Activated CD4-positive, alpha-beta T cell treated with anti-CD3 and anti-CD28 coated beads, Interleukin-2, amount 50 U/mL, for 4 hours (primary cell): Measurements from ENCODE around the gene ENOPH1.
"Not testable (repeated sequence)": the region's sequence is repeated elsewhere in the genome, so short reads cannot be mapped to it uniquely, and the experiment has no call there.

Experiments
- DNase-seq, 2 experiments: peaks; one replicate each; pipeline ENCODE4 v3.0.0-alpha.2; 2020

ENOPH1 gene

GRCh38 chr4:82428969-82429727 is 1.2 kb upstream of the ENOPH1 start:
- DNase-seq: peak; percentile 88 to 91

GRCh38 chr4:82429728-82430192 is 630 bp upstream of the ENOPH1 start:
- DNase-seq: no peak

- peak; percentile 31 to 33 for DNase-seq
Observed at GRCh38 chr4:82430964-82431745, 765 bp downstream of the ENOPH1 start.

GRCh38 chr4:82431831-82432230 is 1.4 kb downstream of the ENOPH1 start:
- no peak for DNase-seq

GRCh38 chr4:82432596-82432995 is 2.2 kb downstream of the ENOPH1 start:
- no peak for DNase-seq

GRCh38 chr4:82433791-82434190 is 3.4 kb downstream of the ENOPH1 start:
- no peak for DNase-seq

- DNase-seq: no peak
Observed at GRCh38 chr4:82434949-82435348, 4.6 kb downstream of the ENOPH1 start.

GRCh38 chr4:82436130-82436529 is 5.7 kb downstream of the ENOPH1 start:
- no peak for DNase-seq

GRCh38 chr4:82436780-82437179 is 6.4 kb downstream of the ENOPH1 start:
- DNase-seq: no peak

GRCh38 chr4:82437285-82438005 is 7.1 kb downstream of the ENOPH1 start:
- no peak for DNase-seq

- no peak for DNase-seq
Observed at GRCh38 chr4:82439088-82439487, 8.7 kb downstream of the ENOPH1 start.

GRCh38 chr4:82447886-82448285 is 17.5 kb downstream of the ENOPH1 start:
- DNase-seq: no peak

- DNase-seq: no peak
Observed at GRCh38 chr4:82450966-82451755, 20.8 kb downstream of the ENOPH1 start.

- DNase-seq: no peak
Observed at GRCh38 chr4:82452026-82452425, 21.6 kb downstream of the ENOPH1 start.

- DNase-seq: no peak
Observed at GRCh38 chr4:82457266-82457665, 26.9 kb downstream of the ENOPH1 start.

GRCh38 chr4:82458729-82459128 is 28.3 kb downstream of the ENOPH1 start:
- DNase-seq: no peak

GRCh38 chr4:82461710-82462109 is 31.3 kb downstream of the ENOPH1 start:
- no peak for DNase-seq

- DNase-seq: peak; percentile 83 to 87
Observed at GRCh38 chr4:82462415-82462831, 32.0 kb downstream of the ENOPH1 start.

- no peak for DNase-seq
Observed at GRCh38 chr4:82463221-82463620, 32.8 kb downstream of the ENOPH1 start.

- DNase-seq: no peak
Observed at GRCh38 chr4:82467471-82467870, 37.1 kb downstream of the ENOPH1 start.

- DNase-seq: no peak
Observed at GRCh38 chr4:82469791-82470345, 39.5 kb downstream of the ENOPH1 start.

GRCh38 chr4:82473080-82473479 is 42.7 kb downstream of the ENOPH1 start:
- DNase-seq: not testable (repeated sequence)
